ENCODE data around the gene FAM120B.

Gene FAM120B

GRCh38 chr6:170434117-170434820 is 127.7 kb downstream of the FAM120B start:
- H3K27ac ChIP-seq: no peak overlapping the region
- H3K9ac ChIP-seq (ENCODE audit: insufficient read length): no peak overlapping the region
- H3K36me3 ChIP-seq (ENCODE audit: insufficient read depth, low read length): no peaks in the 10 kb centered on the region
- H3K4me3 ChIP-seq: no peak overlapping the region
- no peak for TF ChIP-seq POLR2AphosphoS5 (IDR thresholded peaks at IDR 0.05; ENCODE audit: borderline replicate concordance, low read depth, low read length)
- TF ChIP-seq EZH2 (IDR thresholded peaks at IDR 0.05): no peak
- no peak for TF ChIP-seq FOXP2 (optimal IDR thresholded peaks at IDR 0.05; ENCODE audit: control extremely low read depth, extremely low read length, insufficient read depth)
- no peaks in the 10 kb centered on the region for H3K9me3 ChIP-seq (ENCODE audit: low read depth, low read length)
- no peak for DNase-seq (ENCODE audit: low read depth, low spot score)

DNA sequence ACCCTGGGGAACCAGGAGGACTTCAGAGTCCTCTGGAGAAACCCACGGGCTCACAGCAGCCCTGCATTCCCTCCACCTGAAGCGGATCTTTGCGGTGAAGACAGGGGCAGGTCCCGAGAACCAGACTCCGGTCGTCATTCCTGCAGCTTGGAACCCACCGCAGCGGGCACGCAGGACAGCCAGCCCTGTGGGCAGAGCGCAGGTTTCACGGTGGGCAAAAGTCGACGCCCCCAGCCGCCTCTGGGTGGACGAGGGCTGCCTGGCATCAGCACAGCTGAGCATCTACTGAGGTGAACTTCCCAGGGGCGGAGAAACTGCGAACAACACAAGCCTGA is 128.2 kb downstream of the FAM120B start:
- Histone ChIP-seq H3K9me3 (ENCODE audit: low read depth, low read length) (no peaks in the 10 kb centered on the region), H3K9ac (ENCODE audit: insufficient read length) (no peak overlapping the region), H3K27ac (no peak overlapping the region), H3K4me3 (no peak overlapping the region), H3K36me3 (ENCODE audit: insufficient read depth, low read length) (no peaks in the 10 kb centered on the region)
- TF ChIP-seq FOXP2 (optimal IDR thresholded peaks at IDR 0.05; ENCODE audit: control extremely low read depth, extremely low read length, insufficient read depth) (no peak), POLR2AphosphoS5 (IDR thresholded peaks at IDR 0.05; ENCODE audit: borderline replicate concordance, low read depth, low read length) (no peak), EZH2 (IDR thresholded peaks at IDR 0.05) (no peak)
- DNase-seq (ENCODE audit: low read depth, low spot score): no peak

DNA sequence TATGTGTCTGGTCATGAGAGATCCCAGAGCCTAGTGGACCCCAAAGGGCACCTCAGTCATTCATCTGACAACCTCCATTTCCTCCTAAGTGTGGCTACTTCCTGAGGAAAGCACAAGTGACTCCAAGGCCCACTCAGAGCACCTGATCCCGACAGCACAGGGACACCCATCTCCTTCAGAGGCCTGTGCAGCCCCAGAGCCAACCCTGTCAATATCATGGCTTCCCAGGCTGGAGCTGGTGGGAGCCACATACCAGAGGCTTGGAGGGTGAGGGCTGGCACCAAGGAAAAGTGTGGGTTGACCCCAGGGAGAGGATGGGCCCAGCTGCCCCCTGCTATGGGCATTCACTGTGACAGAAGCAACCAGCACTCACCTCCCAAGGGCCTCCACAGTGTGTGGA is 129.2 kb downstream of the FAM120B start:
- DNase-seq (ENCODE audit: low read depth, low spot score): no peak
- H3K9me3 ChIP-seq (ENCODE audit: low read depth, low read length): no peaks in the 10 kb centered on the region
- no peak overlapping the region for H3K4me3 ChIP-seq
- no peak overlapping the region for H3K27ac ChIP-seq
- no peak overlapping the region for H3K9ac ChIP-seq (ENCODE audit: insufficient read length)
- TF ChIP-seq POLR2AphosphoS5 (IDR thresholded peaks at IDR 0.05; ENCODE audit: borderline replicate concordance, low read depth, low read length) (no peak), EZH2 (IDR thresholded peaks at IDR 0.05) (no peak), FOXP2 (optimal IDR thresholded peaks at IDR 0.05; ENCODE audit: control extremely low read depth, extremely low read length, insufficient read depth) (no peak)
- no peaks in the 10 kb centered on the region for H3K36me3 ChIP-seq (ENCODE audit: insufficient read depth, low read length)

GRCh38 chr6:170436209-170436809 is 129.8 kb downstream of the FAM120B start:
- Histone ChIP-seq H3K9ac (ENCODE audit: insufficient read length) (no peak overlapping the region), H3K4me3 (no peak overlapping the region), H3K9me3 (ENCODE audit: low read depth, low read length) (no peaks in the 10 kb centered on the region), H3K36me3 (ENCODE audit: insufficient read depth, low read length) (no peaks in the 10 kb centered on the region), H3K27ac (no peak overlapping the region)
- DNase-seq (ENCODE audit: low read depth, low spot score): no peak
- TF ChIP-seq EZH2 (IDR thresholded peaks at IDR 0.05): no peak
- no peak for TF ChIP-seq POLR2AphosphoS5 (IDR thresholded peaks at IDR 0.05; ENCODE audit: borderline replicate concordance, low read depth, low read length)
- TF ChIP-seq FOXP2 (optimal IDR thresholded peaks at IDR 0.05; ENCODE audit: control extremely low read depth, extremely low read length, insufficient read depth): no peak

GRCh38 chr6:170437719-170438401 is 131.3 kb downstream of the FAM120B start:
- no peak overlapping the region for H3K27ac ChIP-seq
- DNase-seq (ENCODE audit: low read depth, low spot score): no peak
- no peak overlapping the region for H3K9ac ChIP-seq (ENCODE audit: insufficient read length)
- H3K4me3 ChIP-seq: no peak overlapping the region
- H3K9me3 ChIP-seq (ENCODE audit: low read depth, low read length): no peaks in the 10 kb centered on the region
- no peaks in the 10 kb centered on the region for H3K36me3 ChIP-seq (ENCODE audit: insufficient read depth, low read length)
- no peak for TF ChIP-seq FOXP2 (optimal IDR thresholded peaks at IDR 0.05; ENCODE audit: control extremely low read depth, extremely low read length, insufficient read depth)
- no peak for TF ChIP-seq EZH2 (IDR thresholded peaks at IDR 0.05)
- no peak for TF ChIP-seq POLR2AphosphoS5 (IDR thresholded peaks at IDR 0.05; ENCODE audit: borderline replicate concordance, low read depth, low read length)

GRCh38 chr6:170438402-170438753 is 131.8 kb downstream of the FAM120B start:
- H3K4me3 ChIP-seq: no peak overlapping the region
- no peaks in the 10 kb centered on the region for H3K9me3 ChIP-seq (ENCODE audit: low read depth, low read length)
- H3K27ac ChIP-seq: no peak overlapping the region
- no peak for TF ChIP-seq POLR2AphosphoS5 (IDR thresholded peaks at IDR 0.05; ENCODE audit: borderline replicate concordance, low read depth, low read length)
- TF ChIP-seq EZH2 (IDR thresholded peaks at IDR 0.05): no peak
- TF ChIP-seq FOXP2 (optimal IDR thresholded peaks at IDR 0.05; ENCODE audit: control extremely low read depth, extremely low read length, insufficient read depth): no peak
- H3K36me3 ChIP-seq (ENCODE audit: insufficient read depth, low read length): no peaks in the 10 kb centered on the region
- no peak overlapping the region for H3K9ac ChIP-seq (ENCODE audit: insufficient read length)
- DNase-seq (ENCODE audit: low read depth, low spot score): no peak

DNA sequence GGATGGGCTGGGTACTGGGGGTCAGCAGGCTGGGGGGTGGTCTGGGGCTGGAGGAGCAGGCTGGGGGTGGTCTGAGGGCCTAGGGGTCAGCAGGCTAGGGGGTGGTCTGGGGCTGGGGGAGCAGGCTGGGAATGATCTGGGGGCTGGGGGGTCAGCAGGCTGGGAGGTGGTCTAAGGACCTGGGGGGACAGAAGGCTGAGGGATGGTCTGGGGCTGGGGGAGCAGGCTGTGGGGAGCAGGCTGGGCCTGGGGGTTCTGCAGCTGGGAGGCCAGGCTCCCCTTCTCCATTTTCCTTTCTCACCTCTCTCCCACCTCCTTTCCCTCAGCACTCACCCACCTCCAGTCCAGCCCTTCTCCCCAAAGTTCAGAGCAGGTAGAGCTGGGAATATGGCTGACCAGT is 132.3 kb downstream of the FAM120B start:
- H3K9ac ChIP-seq (ENCODE audit: insufficient read length): no peak overlapping the region
- H3K27ac ChIP-seq: no peak overlapping the region
- DNase-seq (ENCODE audit: low read depth, low spot score): no peak
- TF ChIP-seq FOXP2 (optimal IDR thresholded peaks at IDR 0.05; ENCODE audit: control extremely low read depth, extremely low read length, insufficient read depth) (no peak), POLR2AphosphoS5 (IDR thresholded peaks at IDR 0.05; ENCODE audit: borderline replicate concordance, low read depth, low read length) (no peak)
- H3K4me3 ChIP-seq: no peak overlapping the region
- no peaks in the 10 kb centered on the region for H3K36me3 ChIP-seq (ENCODE audit: insufficient read depth, low read length)
- no peaks in the 10 kb centered on the region for H3K9me3 ChIP-seq (ENCODE audit: low read depth, low read length)

DNA sequence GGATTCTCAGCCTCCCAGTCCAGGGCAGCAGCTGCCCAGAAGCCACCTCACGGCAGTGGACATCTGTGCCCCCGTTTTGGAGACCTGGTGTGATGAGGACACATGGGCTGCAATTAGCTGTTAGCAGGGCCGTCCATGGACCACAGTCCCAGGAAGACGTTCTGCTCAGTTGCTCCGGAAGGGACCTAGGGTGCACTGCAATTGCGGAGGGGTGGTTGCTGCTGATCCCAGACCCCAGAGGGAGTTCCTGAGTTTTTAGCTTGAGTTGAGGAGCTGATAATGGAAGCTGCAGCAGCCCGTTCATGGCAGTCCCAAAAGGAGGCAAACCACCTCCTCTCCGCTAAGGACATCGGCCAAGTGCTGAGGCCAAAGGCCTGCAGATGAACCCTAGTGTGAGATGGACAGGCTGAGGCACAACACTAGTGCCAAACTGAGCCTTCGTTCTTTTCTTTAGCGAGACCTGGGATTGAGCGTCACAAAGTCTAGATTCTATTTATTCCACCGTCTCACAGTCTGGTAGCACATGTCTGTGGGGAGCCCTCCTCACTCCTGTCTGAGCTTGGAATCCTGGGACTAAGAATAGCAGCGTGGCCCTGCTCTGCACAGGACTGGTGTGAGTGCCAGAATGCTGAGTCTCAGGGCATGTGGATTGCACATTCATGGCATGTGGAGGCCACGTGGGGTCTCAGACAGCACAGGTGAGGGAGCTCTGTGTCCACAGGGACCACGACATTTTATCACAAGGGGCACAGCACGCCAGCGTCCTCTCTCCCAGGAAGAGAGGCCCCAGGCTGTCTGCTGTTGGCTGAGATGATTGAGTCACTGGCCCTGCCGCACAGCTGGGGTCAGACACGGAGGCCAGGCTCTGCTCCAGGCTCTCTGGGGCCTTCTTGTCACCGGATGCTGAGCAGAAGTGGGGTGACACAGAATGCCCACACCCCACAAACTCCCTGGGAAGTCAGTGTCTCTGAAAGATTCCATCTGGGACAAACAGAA is 133.1 kb downstream of the FAM120B start:
- Histone ChIP-seq H3K9ac (ENCODE audit: insufficient read length) (no peak overlapping the region), H3K9me3 (ENCODE audit: low read depth, low read length) (no peaks in the 10 kb centered on the region), H3K27ac (no peak overlapping the region), H3K36me3 (ENCODE audit: insufficient read depth, low read length) (no peaks in the 10 kb centered on the region), H3K4me3 (no peak overlapping the region)
- TF ChIP-seq EZH2 (IDR thresholded peaks at IDR 0.05) (no peak), POLR2AphosphoS5 (IDR thresholded peaks at IDR 0.05; ENCODE audit: borderline replicate concordance, low read depth, low read length) (no peak), FOXP2 (optimal IDR thresholded peaks at IDR 0.05; ENCODE audit: control extremely low read depth, extremely low read length, insufficient read depth) (no peak)
- no peak for DNase-seq (ENCODE audit: low read depth, low spot score)

Data from SK-N-MC (cell line).